ENCODE data around the gene COL6A2.

GRCh38 chr21:46146856-46147255, 48.9 kb downstream of the COL6A2 start:
- TF ChIP-seq, protein P1, sequence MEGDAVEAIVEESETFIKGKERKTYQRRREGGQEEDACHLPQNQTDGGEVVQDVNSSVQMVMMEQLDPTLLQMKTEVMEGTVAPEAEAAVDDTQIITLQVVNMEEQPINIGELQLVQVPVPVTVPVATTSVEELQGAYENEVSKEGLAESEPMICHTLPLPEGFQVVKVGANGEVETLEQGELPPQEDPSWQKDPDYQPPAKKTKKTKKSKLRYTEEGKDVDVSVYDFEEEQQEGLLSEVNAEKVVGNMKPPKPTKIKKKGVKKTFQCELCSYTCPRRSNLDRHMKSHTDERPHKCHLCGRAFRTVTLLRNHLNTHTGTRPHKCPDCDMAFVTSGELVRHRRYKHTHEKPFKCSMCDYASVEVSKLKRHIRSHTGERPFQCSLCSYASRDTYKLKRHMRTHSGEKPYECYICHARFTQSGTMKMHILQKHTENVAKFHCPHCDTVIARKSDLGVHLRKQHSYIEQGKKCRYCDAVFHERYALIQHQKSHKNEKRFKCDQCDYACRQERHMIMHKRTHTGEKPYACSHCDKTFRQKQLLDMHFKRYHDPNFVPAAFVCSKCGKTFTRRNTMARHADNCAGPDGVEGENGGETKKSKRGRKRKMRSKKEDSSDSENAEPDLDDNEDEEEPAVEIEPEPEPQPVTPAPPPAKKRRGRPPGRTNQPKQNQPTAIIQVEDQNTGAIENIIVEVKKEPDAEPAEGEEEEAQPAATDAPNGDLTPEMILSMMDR (IDR thresholded peaks at IDR 0.05), result no peak
- no peak for TF ChIP-seq POLR2A (IDR thresholded peaks at IDR 0.05)

Measured in prostate gland (tissue), 2 donors.